Measurements from ENCODE around the gene STK39. TPM values are rescaled to one million over a fixed set of nuclear protein-coding genes. Genes with fewer than 3 reads are reported as not detected.

Gene STK39
- polyA plus RNA-seq, 1 donor from 2014 or later: 9.5 TPM

DNA sequence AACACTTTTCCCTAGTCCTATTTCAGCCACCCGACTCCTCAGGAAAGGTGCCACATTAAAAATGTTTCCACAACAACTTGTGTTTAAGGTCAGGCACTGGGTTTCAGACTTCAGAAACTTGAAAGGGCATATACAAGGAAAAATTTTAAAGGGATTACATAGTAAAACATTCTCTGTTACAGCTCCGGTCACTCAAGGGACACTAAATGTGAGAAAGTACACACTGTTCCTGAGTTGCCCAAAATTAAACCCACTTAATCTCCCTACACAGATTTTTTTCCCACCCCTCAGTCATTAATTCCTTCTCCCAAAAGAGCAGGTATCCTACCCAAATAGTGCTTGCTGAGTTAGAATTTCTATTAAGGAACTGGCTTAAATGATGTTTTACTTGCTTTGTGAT, 14.2 kb downstream of the STK39 start:
- H3K9me3 ChIP-seq (ENCODE audit: low read length): peaks cover 3% of the 10 kb centered on the region
- H3K27ac ChIP-seq (ENCODE audit: low read length): no peak overlapping the region
- no peaks in the 10 kb centered on the region for H3K79me2 ChIP-seq (replicated peaks; ENCODE audit: insufficient read depth, low read length)
- no peak overlapping the region for H3K4me3 ChIP-seq (ENCODE audit: low read length)
- no peaks in the 10 kb centered on the region for H3K36me3 ChIP-seq (ENCODE audit: insufficient read depth, low read length)
- H3K9me2 ChIP-seq (ENCODE audit: insufficient read depth, low read length): no peaks in the 10 kb centered on the region
- H3K4me2 ChIP-seq (ENCODE audit: low read length): no peak overlapping the region
- H3F3A ChIP-seq (ENCODE audit: insufficient read depth, low read length, poor library complexity, severe bottlenecking): no peaks in the 10 kb centered on the region
- TF ChIP-seq RAD21 (conservative IDR thresholded peaks at IDR 0.05): no peak
- TF ChIP-seq TAF1 (IDR thresholded peaks at IDR 0.05; ENCODE audit: low read depth): no peak
- no peak for TF ChIP-seq SMC3 (conservative IDR thresholded peaks at IDR 0.05; ENCODE audit: poor library complexity)
- no peak for TF ChIP-seq EZH2 (IDR thresholded peaks at IDR 0.05; ENCODE audit: borderline replicate concordance, insufficient read depth, low read length, poor library complexity, severe bottlenecking)
- TF ChIP-seq, protein P1, sequence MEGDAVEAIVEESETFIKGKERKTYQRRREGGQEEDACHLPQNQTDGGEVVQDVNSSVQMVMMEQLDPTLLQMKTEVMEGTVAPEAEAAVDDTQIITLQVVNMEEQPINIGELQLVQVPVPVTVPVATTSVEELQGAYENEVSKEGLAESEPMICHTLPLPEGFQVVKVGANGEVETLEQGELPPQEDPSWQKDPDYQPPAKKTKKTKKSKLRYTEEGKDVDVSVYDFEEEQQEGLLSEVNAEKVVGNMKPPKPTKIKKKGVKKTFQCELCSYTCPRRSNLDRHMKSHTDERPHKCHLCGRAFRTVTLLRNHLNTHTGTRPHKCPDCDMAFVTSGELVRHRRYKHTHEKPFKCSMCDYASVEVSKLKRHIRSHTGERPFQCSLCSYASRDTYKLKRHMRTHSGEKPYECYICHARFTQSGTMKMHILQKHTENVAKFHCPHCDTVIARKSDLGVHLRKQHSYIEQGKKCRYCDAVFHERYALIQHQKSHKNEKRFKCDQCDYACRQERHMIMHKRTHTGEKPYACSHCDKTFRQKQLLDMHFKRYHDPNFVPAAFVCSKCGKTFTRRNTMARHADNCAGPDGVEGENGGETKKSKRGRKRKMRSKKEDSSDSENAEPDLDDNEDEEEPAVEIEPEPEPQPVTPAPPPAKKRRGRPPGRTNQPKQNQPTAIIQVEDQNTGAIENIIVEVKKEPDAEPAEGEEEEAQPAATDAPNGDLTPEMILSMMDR (IDR thresholded peaks at IDR 0.05; ENCODE audit: poor library complexity, severe bottlenecking): no peak
- TF ChIP-seq, protein P2, sequence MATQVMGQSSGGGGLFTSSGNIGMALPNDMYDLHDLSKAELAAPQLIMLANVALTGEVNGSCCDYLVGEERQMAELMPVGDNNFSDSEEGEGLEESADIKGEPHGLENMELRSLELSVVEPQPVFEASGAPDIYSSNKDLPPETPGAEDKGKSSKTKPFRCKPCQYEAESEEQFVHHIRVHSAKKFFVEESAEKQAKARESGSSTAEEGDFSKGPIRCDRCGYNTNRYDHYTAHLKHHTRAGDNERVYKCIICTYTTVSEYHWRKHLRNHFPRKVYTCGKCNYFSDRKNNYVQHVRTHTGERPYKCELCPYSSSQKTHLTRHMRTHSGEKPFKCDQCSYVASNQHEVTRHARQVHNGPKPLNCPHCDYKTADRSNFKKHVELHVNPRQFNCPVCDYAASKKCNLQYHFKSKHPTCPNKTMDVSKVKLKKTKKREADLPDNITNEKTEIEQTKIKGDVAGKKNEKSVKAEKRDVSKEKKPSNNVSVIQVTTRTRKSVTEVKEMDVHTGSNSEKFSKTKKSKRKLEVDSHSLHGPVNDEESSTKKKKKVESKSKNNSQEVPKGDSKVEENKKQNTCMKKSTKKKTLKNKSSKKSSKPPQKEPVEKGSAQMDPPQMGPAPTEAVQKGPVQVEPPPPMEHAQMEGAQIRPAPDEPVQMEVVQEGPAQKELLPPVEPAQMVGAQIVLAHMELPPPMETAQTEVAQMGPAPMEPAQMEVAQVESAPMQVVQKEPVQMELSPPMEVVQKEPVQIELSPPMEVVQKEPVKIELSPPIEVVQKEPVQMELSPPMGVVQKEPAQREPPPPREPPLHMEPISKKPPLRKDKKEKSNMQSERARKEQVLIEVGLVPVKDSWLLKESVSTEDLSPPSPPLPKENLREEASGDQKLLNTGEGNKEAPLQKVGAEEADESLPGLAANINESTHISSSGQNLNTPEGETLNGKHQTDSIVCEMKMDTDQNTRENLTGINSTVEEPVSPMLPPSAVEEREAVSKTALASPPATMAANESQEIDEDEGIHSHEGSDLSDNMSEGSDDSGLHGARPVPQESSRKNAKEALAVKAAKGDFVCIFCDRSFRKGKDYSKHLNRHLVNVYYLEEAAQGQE (IDR thresholded peaks at IDR 0.05; ENCODE audit: borderline replicate concordance): no peak
- TF ChIP-seq MXI1 (conservative IDR thresholded peaks at IDR 0.05; ENCODE audit: poor library complexity, severe bottlenecking): no peak
- no peak overlapping the region for H3K9ac ChIP-seq (ENCODE audit: low read length)
- no peaks in the 10 kb centered on the region for H3K27me3 ChIP-seq (ENCODE audit: insufficient read depth, low read depth, low read length)
- H2AFZ ChIP-seq (ENCODE audit: low read depth, low read length): no peak overlapping the region
- no peaks in the 10 kb centered on the region for H4K20me1 ChIP-seq (ENCODE audit: insufficient read depth)

DNA sequence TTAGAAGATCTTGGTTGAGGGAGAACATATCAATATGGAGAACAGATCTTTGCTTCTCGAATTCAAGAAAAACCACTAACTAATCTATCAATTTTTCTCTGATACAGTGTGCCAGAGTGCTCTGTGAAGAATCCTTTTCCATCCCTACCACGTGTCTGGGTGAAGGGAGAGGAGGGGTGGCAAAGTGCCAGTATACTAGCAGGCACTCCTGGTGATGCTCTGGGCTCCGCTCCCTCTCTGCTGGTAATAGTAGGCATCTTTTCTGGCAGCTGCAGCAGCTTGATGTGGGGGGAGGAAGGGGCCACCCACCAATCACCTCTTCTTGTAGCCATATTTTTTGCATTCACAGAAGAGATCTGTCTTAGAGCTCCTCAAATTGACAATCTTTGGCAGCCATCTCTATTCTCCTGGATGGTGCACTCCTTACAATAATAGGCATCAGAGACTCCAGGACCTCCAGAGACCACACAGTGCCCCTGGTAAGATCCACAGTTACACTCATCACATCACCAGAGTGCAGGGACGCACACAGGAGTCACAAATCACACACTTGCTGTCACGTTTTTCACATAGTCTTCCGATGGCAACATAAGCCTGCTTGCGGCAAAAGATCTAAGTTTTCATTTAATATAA, 15.7 kb downstream of the STK39 start:
- H3K4me2 ChIP-seq (ENCODE audit: low read length): no peak overlapping the region
- no peak overlapping the region for H3K4me3 ChIP-seq (ENCODE audit: low read length)
- H3F3A ChIP-seq (ENCODE audit: insufficient read depth, low read length, poor library complexity, severe bottlenecking): no peaks in the 10 kb centered on the region
- H3K79me2 ChIP-seq (replicated peaks; ENCODE audit: insufficient read depth, low read length): no peaks in the 10 kb centered on the region
- H3K9me2 ChIP-seq (ENCODE audit: insufficient read depth, low read length): no peaks in the 10 kb centered on the region
- peaks cover 3% of the 10 kb centered on the region for H3K9me3 ChIP-seq (ENCODE audit: low read length)
- H4K20me1 ChIP-seq (ENCODE audit: insufficient read depth): no peaks in the 10 kb centered on the region
- H3K9ac ChIP-seq (ENCODE audit: low read length): no peak overlapping the region
- no peak overlapping the region for H3K27ac ChIP-seq (ENCODE audit: low read length)
- no peak overlapping the region for H2AFZ ChIP-seq (ENCODE audit: low read depth, low read length)
- TF ChIP-seq TAF1 (IDR thresholded peaks at IDR 0.05; ENCODE audit: low read depth): no peak
- no peak for TF ChIP-seq SMC3 (conservative IDR thresholded peaks at IDR 0.05; ENCODE audit: poor library complexity)
- TF ChIP-seq, protein P2 (IDR thresholded peaks at IDR 0.05; ENCODE audit: borderline replicate concordance): no peak
- no peak for TF ChIP-seq EZH2 (IDR thresholded peaks at IDR 0.05; ENCODE audit: borderline replicate concordance, insufficient read depth, low read length, poor library complexity, severe bottlenecking)
- no peak for TF ChIP-seq POLR2AphosphoS5 (IDR thresholded peaks at IDR 0.05)
- H3K36me3 ChIP-seq (ENCODE audit: insufficient read depth, low read length): no peaks in the 10 kb centered on the region
- no peaks in the 10 kb centered on the region for H3K27me3 ChIP-seq (ENCODE audit: insufficient read depth, low read depth, low read length)
